ENCODE measurements around the gene MLIP.

GRCh38 chr6:54252916-54253315, 141.7 kb downstream of the MLIP start:
- TF ChIP-seq CTCF (IDR thresholded peaks at IDR 0.05) (no peak), POLR2A (IDR thresholded peaks at IDR 0.05) (no peak)
